ENCODE results near the gene SPHK1.

The SPHK1 gene

DNA sequence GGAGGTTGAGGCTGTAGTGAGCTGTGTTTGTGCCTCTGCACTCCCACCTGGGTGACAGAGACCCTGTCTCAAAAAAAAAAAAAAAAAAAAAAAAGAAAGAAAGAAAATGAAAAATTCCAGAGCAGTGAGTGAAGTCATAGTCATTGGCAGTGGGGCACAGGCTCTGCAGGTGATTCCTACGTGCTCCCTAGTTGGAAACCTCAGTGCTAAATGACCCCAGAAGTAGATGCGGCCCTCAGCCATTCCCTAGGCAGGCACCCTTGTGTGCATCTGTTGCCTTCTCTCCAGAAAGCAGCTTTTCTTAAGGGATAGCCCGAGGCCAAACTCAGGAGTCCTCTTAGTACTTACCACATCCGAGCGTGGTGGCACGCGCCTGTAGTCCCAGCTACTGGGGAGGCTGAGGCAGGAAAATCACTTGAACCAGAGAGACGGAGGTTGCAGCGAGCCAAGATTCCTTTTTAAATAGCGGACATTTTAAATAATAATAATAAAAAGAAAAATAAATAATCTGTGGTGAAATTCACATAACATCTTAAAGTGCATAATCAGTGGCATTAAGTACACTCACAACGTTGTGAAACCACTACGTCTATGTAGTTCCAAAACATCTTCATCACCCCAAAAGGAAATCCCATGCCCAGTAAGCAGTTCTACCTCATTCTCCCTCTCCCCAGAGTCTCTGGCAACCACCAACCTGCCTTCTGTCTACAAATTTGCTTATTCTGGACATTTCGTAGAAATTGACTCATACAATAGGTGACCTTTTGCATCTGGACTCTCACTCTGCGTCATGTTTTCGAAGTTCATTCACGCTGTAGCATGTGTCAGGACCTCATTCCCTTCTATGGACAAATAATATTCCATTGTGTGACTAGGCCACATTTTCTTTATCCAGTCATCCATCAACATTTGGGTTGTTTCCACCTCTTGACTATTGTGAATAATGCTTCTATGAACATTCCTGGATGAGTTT is 12.5 kb upstream of the SPHK1 start:
- Histone ChIP-seq H3K27ac (ENCODE audit: insufficient read depth, low read depth, low read length, poor library complexity, severe bottlenecking) (no peak overlapping the region), H3K27me3 (ENCODE audit: control insufficient read depth, insufficient read depth, low read length, poor library complexity, severe bottlenecking) (no peaks in the 10 kb centered on the region), H3K4me3 (ENCODE audit: insufficient read depth, low read depth, low read length) (no peak overlapping the region), H3K36me3 (ENCODE audit: control insufficient read depth, insufficient read depth, low read length) (no peaks in the 10 kb centered on the region), H3K9me3 (ENCODE audit: control insufficient read depth, low read length) (no peaks in the 10 kb centered on the region), H3K4me1 (ENCODE audit: control insufficient read depth, insufficient read depth, low read length) (peaks cover 10% of the 10 kb centered on the region)
- 95 to 96% methylated on average over 14 to 16 of the region's 16 CpGs for WGBS, 2 experiments

DNA sequence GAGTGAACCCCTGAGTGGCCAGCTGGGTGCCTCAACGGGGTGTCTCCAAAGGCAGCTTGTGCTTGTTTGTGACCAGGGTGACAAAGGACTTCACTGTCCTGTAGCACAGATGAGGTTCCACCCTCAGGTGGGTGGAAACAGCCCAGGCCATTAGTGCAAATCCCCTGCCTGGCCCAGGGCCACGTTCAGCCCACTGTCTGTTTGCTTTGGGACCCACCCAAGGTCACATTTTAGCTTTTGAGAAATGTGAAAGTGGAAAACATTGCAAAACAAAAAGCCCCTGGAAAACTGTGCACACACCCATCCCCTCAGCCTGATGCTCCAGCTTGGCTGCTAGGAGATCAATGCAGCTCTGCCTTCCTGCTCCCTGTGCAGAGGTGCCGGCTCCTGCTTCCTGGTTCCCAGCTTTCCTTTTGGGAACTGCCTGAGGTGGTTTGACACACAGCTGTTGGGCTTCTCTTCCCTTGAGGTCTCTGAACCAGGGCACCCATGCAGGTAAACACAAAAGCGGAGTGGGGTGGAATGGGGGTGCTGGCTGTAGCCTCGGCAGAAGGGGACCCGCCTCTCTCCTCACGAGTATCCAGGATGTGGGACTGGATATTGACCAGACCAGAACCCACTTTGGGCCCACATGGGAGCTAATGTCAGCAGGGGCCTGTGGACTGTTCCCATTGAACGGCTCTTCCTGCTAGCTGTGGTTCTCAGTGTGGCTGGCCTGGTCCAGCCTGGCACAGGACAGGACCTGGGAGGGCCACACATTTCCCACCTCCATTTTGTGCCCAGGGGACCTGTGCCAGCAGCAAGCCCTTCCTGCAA is 7.9 kb upstream of the SPHK1 start:
- Histone ChIP-seq H3K27ac (ENCODE audit: insufficient read depth, low read depth, low read length, poor library complexity, severe bottlenecking) (no peak overlapping the region), H3K36me3 (ENCODE audit: control insufficient read depth, insufficient read depth, low read length) (no peaks in the 10 kb centered on the region), H3K4me1 (ENCODE audit: control insufficient read depth, insufficient read depth, low read length) (peaks cover 14% of the 10 kb centered on the region), H3K9me3 (ENCODE audit: control insufficient read depth, low read length) (no peaks in the 10 kb centered on the region), H3K4me3 (ENCODE audit: insufficient read depth, low read depth, low read length) (no peak overlapping the region), H3K27me3 (ENCODE audit: control insufficient read depth, insufficient read depth, low read length, poor library complexity, severe bottlenecking) (no peaks in the 10 kb centered on the region)
- 88% methylated on average over 8 of the region's 8 CpGs for WGBS, 2 experiments

DNA sequence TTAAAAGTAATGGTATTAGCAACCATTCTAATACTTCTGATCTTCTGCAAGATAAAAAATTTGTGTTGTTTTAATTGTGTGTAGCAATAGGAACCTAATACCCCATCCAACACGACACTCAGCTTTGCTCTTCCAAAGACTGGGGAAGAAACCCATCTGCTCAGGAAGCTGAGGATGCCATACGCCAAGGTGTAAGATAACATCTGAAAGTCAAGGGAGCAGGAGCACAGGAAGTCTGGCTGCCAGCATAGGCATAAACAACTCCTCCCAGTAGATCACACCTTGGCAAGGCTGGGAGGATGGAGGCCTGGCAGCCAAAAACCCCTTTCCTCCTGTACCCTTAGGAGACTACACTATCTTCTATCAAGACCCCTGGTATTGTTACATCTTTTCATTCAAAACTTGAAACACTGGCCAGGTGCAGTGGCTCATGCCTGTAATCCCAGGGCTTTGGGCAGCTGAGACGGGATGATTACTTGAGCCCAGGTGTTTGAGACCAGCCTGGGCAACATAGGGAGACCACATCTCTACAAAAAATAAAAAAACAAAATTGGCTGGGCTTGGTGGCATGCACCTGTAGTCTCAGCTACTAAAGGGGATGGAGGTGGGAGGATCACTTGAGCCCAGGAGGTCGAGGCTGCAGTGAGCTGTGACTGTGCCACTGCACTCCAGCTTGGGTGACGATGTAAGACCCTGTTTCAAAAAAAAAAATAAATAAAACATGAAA is 5.7 kb upstream of the SPHK1 start:
- Histone ChIP-seq H3K36me3 (ENCODE audit: control insufficient read depth, insufficient read depth, low read length) (no peaks in the 10 kb centered on the region), H3K9me3 (ENCODE audit: control insufficient read depth, low read length) (no peaks in the 10 kb centered on the region), H3K4me1 (ENCODE audit: control insufficient read depth, insufficient read depth, low read length) (peaks cover 17% of the 10 kb centered on the region), H3K27me3 (ENCODE audit: control insufficient read depth, insufficient read depth, low read length, poor library complexity, severe bottlenecking) (peaks cover 14% of the 10 kb centered on the region), H3K27ac (ENCODE audit: insufficient read depth, low read depth, low read length, poor library complexity, severe bottlenecking) (no peak overlapping the region), H3K4me3 (ENCODE audit: insufficient read depth, low read depth, low read length) (no peak overlapping the region)
- 85 to 93% methylated on average over 5 of the region's 5 CpGs for WGBS, 2 experiments

DNA sequence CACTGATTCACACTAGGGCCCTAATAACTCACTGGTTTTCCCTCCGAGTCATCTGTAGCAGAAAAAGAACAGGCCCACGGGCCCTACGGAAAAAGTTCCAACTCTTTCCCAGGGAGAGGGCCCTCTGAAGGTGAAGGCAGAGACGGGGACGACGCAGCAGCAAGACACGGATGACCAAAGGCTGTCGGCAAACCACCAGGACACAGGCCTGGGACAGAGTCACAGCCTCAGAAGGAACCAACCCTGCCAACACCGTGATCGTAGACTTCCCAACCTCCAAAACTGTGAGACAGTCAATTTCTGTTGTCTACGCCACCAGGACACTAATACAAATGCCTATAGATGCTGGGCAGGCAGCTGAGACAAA is 5.2 kb upstream of the SPHK1 start:
- Histone ChIP-seq H3K4me3 (ENCODE audit: insufficient read depth, low read depth, low read length) (no peak overlapping the region), H3K27me3 (ENCODE audit: control insufficient read depth, insufficient read depth, low read length, poor library complexity, severe bottlenecking) (peaks cover 20% of the 10 kb centered on the region), H3K27ac (ENCODE audit: insufficient read depth, low read depth, low read length, poor library complexity, severe bottlenecking) (no peak overlapping the region), H3K4me1 (ENCODE audit: control insufficient read depth, insufficient read depth, low read length) (peaks cover 14% of the 10 kb centered on the region), H3K9me3 (ENCODE audit: control insufficient read depth, low read length) (no peaks in the 10 kb centered on the region), H3K36me3 (ENCODE audit: control insufficient read depth, insufficient read depth, low read length) (no peaks in the 10 kb centered on the region)
- 88 to 93% methylated on average over 11 of the region's 11 CpGs for WGBS, 2 experiments

DNA sequence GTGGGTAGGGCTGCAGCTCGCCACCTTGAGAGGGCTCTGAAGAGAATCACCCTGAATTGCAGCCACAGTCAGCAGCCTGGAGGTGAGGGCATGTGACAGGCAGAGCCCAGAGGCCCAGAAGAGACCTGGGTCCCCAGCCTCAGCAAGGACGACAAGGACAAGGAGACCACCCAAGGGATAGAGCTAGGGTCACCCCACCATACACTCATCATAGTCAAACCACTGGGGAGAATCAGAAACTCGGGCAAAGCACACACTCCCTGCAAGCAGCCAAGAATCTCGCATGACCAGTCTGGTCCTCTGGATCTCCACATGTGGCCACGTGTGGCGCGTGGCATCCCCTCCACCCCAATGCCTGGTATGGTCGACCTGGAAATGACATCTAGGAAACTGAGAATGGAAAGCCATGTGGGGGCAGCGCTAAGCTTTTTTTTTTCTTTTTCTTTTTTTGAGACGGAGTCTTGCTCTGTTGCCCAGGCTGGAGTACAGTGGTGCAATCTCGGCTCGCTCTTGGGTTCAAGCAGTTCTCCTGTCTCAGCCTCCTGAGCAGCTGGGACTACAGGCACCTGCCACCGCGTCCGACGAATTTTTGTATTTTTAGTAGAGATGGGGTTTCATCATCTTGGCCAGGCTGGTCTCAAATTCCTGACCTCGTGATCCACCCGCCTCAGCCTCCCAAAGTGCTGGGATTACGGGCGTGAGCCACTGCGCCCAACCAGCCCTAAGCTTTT is 4.6 kb upstream of the SPHK1 start:
- Histone ChIP-seq H3K36me3 (ENCODE audit: control insufficient read depth, insufficient read depth, low read length) (no peaks in the 10 kb centered on the region), H3K4me3 (ENCODE audit: insufficient read depth, low read depth, low read length) (no peak overlapping the region), H3K9me3 (ENCODE audit: control insufficient read depth, low read length) (no peaks in the 10 kb centered on the region), H3K27ac (ENCODE audit: insufficient read depth, low read depth, low read length, poor library complexity, severe bottlenecking) (no peak overlapping the region), H3K27me3 (ENCODE audit: control insufficient read depth, insufficient read depth, low read length, poor library complexity, severe bottlenecking) (peaks cover 25% of the 10 kb centered on the region), H3K4me1 (ENCODE audit: control insufficient read depth, insufficient read depth, low read length) (peaks cover 18% of the 10 kb centered on the region)
- 89 to 92% methylated on average over 21 of the region's 21 CpGs for WGBS, 2 experiments

DNA sequence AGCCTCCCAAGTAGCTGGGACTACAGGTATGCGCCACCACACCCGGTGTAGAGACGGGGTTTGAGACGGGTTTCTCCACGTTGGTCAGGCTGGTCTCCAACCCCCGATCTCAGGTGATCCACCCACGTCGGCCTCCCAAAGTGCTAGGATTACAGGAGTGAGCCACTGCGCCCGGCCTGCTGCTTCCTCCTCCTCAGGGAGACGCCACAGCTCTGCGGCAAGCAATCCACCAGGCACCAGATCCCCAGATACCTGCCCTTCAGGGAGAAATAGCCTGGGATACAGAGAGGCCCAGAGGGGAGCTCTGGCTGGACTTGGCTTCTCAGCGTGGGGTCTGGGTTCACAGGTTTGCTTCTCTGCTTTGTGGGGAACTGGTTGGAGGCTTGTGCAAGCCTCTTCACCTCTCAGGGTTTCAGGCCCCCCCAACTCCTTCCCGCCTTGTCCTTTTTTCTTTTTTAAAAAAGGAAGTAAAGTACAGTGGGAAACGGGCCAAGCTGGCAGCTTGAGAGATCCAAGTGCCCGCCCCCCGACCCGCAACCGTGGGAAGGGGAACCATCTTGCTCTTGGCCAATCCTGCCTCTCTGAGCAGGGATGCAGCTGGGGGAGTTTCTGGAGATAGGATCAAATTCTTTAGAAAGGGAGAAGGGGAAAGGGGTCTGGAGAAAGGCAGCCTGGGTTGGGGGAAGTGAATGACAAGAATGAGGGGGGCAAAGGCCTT is 2.6 kb upstream of the SPHK1 start:
- Histone ChIP-seq H3K27me3 (ENCODE audit: control insufficient read depth, insufficient read depth, low read length, poor library complexity, severe bottlenecking) (peaks cover 43% of the 10 kb centered on the region), H3K9me3 (ENCODE audit: control insufficient read depth, low read length) (no peaks in the 10 kb centered on the region), H3K27ac (ENCODE audit: insufficient read depth, low read depth, low read length, poor library complexity, severe bottlenecking) (peak overlapping the region; percentile 86), H3K36me3 (ENCODE audit: control insufficient read depth, insufficient read depth, low read length) (no peaks in the 10 kb centered on the region), H3K4me3 (ENCODE audit: insufficient read depth, low read depth, low read length) (peak overlapping the region; percentile 60), H3K4me1 (ENCODE audit: control insufficient read depth, insufficient read depth, low read length) (peaks cover 32% of the 10 kb centered on the region)
- 60 to 63% methylated on average over 19 of the region's 19 CpGs for WGBS, 2 experiments

DNA sequence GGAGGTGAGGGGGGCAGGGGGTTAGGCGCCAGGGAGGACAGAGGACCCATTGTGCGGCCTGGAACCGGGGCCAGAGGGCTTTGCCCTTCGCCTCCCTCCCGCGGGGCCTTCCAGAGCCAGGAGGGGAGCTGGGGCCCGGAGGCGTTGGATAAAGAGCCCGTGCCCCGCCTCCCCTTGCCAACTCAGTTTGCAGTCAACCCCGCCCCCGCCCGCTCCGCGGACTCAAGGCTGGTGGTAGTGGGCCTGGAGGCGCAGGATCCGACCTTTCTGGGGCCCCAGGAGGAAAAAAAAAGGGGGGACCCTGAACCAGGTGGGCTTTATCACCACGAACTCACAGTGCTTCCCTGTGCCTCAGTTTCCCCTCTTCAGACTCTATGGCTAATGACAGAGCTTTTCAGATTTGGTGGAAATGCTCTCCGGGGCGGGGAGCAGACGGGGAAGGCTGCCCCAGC is 2.0 kb upstream of the SPHK1 start:
- H3K27me3 ChIP-seq (ENCODE audit: control insufficient read depth, insufficient read depth, low read length, poor library complexity, severe bottlenecking), result peaks cover 43% of the 10 kb centered on the region
- H3K9me3 ChIP-seq (ENCODE audit: control insufficient read depth, low read length), result no peaks in the 10 kb centered on the region
- peaks cover 32% of the 10 kb centered on the region for H3K4me1 ChIP-seq (ENCODE audit: control insufficient read depth, insufficient read depth, low read length)
- peak overlapping the region; percentile 60 for H3K4me3 ChIP-seq (ENCODE audit: insufficient read depth, low read depth, low read length)
- peak overlapping the region; percentile 86 for H3K27ac ChIP-seq (ENCODE audit: insufficient read depth, low read depth, low read length, poor library complexity, severe bottlenecking)
- H3K36me3 ChIP-seq (ENCODE audit: control insufficient read depth, insufficient read depth, low read length), result no peaks in the 10 kb centered on the region
- 1% methylated on average over 21 of the region's 21 CpGs for WGBS, 2 experiments

DNA sequence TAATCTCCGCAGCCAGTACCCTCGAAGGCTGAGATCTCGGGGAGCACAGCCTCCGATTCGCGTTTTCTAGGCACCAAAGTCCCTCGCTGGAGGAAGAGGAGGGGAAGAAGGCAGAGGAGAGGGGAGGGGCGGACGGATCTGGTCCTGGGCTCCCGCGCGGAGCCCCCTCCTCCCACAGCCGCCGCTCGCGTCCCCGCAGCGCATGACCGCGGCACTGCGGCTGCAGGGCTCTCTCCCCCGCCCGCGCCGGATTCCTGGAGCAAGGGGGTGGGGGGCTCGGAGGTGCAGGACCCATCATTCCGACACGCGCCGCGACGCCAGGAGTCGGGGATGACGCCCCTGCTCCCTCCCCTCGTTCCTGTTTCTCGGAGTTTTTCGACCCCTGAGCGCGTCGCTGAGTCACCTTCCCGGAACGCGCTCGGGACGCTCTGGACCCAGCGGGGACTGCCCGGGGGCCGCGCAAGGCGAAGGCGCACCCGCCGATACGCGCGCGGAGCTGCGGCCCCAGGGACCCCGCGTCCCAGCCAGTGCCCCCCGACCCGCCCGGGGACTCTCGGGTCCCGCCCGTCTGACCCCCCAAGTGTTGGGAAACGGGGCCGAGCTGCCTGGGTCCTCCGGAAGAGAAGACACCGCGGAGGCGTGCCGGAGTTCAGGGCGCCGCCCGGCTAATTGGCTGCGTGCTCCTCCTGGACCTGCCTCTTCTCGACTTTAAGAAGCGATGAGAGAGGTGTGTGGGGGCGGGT is 1.4 kb upstream of the SPHK1 start:
- Histone ChIP-seq H3K9me3 (ENCODE audit: control insufficient read depth, low read length) (no peaks in the 10 kb centered on the region), H3K4me3 (ENCODE audit: insufficient read depth, low read depth, low read length) (peak overlapping the region; percentile 60), H3K27ac (ENCODE audit: insufficient read depth, low read depth, low read length, poor library complexity, severe bottlenecking) (peak overlapping the region; percentile 75), H3K27me3 (ENCODE audit: control insufficient read depth, insufficient read depth, low read length, poor library complexity, severe bottlenecking) (peaks cover 43% of the 10 kb centered on the region), H3K4me1 (ENCODE audit: control insufficient read depth, insufficient read depth, low read length) (peaks cover 32% of the 10 kb centered on the region), H3K36me3 (ENCODE audit: control insufficient read depth, insufficient read depth, low read length) (no peaks in the 10 kb centered on the region)
- 0% methylated on average over 80 of the region's 80 CpGs for WGBS, 2 experiments
